Iris pigment epithelial cell (primary cell): ENCODE data around the gene TMEM266.

ENCODE experiments used
- DNase-seq: peaks from one replicate; pipeline ENCODE4 v3.0.0-alpha.2; 2011; ENCODE audit warnings: low read depth

The TMEM266 gene

GRCh38 chr15:76204109-76204845, 144.5 kb downstream of the TMEM266 start:
- DNase-seq = no peak

- no peak for DNase-seq
Observed at GRCh38 chr15:76204916-76205460, 145.2 kb downstream of the TMEM266 start.

- DNase-seq = peak; percentile 62
Observed at GRCh38 chr15:76206325-76206976, 146.7 kb downstream of the TMEM266 start.

- DNase-seq = no peak
Observed at GRCh38 chr15:76208084-76208785, 148.4 kb downstream of the TMEM266 start.

- peak; percentile 33 for DNase-seq
Observed at GRCh38 chr15:76208786-76209424, 149.1 kb downstream of the TMEM266 start.

GRCh38 chr15:76209523-76209922, 149.7 kb downstream of the TMEM266 start:
- no peak for DNase-seq

- DNase-seq = no peak
Observed at GRCh38 chr15:76209942-76210341, 150.2 kb downstream of the TMEM266 start.

- DNase-seq = no peak
Observed at GRCh38 chr15:76215634-76216033, 155.8 kb downstream of the TMEM266 start.

GRCh38 chr15:76217029-76217881, 157.5 kb downstream of the TMEM266 start:
- peak; percentile 68 for DNase-seq

GRCh38 chr15:76217882-76218217, 158.1 kb downstream of the TMEM266 start:
- no peak for DNase-seq

GRCh38 chr15:76221085-76221767, 161.4 kb downstream of the TMEM266 start:
- no peak for DNase-seq

- no peak for DNase-seq
Observed at GRCh38 chr15:76222159-76222558, 162.4 kb downstream of the TMEM266 start.

- DNase-seq = no peak
Observed at GRCh38 chr15:76223521-76223920, 163.7 kb downstream of the TMEM266 start.

- no peak for DNase-seq
Observed at GRCh38 chr15:76229266-76229665, 169.5 kb downstream of the TMEM266 start.

GRCh38 chr15:76233921-76234320, 174.1 kb downstream of the TMEM266 start:
- DNase-seq = no peak

GRCh38 chr15:76234337-76234889, 174.6 kb downstream of the TMEM266 start:
- DNase-seq = no peak

GRCh38 chr15:76235186-76235826, 175.5 kb downstream of the TMEM266 start:
- peak; percentile 47 for DNase-seq

- DNase-seq = no peak
Observed at GRCh38 chr15:76236350-76236749, 176.6 kb downstream of the TMEM266 start.

GRCh38 chr15:76239786-76240185, 180.0 kb downstream of the TMEM266 start:
- DNase-seq = peak; percentile 7

GRCh38 chr15:76245072-76245610, 185.4 kb downstream of the TMEM266 start:
- no peak for DNase-seq
